Caki2 (cell line): ENCODE results near the gene RIPOR2. TPM values are rescaled to one million over a fixed set of nuclear protein-coding genes. Genes with fewer than 3 reads are reported as not detected.
"Not testable (repeated sequence)": the region's sequence is repeated elsewhere in the genome, so short reads cannot be mapped to it uniquely, and the experiment has no call there.

Source experiments
- DNase-seq: peaks from one replicate; pipeline ENCODE4 v3.0.0-alpha.2; 2015; ENCODE audit warnings: low read depth
- in situ Hi-C: cut with HindIII; loops from 2 replicates; pipeline ENCODE4 v1.10.0; 2016; ENCODE audit warnings: low sequenced_read_pairs, low pct_unique_long_range_greater_than_20kb, mixed read lengths
- total RNA-seq: library from RNA; depleted of rRNA; stranded (reverse); fragments of >200 nt; shearing (Covaris generic); gene quantifications from 2 replicates; pipeline ENCODE4 v1.2.3, GENCODE V29; 2014; ENCODE audit warnings: low replicate concordance

Gene RIPOR2
- total RNA-seq, 1 experiment from 2014 or later: 2.3 TPM

DNA sequence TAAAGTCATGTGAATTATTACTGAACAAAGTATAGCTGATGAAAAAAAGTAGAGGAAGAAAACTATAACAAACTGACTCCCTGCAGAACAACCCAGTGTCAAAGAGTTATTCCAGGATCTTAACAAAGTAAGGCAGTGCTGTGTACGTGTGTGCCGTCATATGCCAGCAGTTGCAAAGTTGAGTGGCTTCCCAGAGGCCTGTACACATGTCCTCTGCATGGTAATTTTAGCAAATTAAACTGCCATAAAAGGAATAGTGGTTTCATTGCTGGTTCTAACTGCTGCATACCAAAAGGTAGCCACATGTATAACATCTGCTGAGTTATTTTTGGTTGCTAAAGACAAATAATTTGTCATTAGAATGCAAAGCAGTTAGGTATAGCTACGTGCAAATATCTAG is 44.8 kb downstream of the RIPOR2 start:
- in situ Hi-C loops: no loop called here
- DNase-seq: no peak

DNA sequence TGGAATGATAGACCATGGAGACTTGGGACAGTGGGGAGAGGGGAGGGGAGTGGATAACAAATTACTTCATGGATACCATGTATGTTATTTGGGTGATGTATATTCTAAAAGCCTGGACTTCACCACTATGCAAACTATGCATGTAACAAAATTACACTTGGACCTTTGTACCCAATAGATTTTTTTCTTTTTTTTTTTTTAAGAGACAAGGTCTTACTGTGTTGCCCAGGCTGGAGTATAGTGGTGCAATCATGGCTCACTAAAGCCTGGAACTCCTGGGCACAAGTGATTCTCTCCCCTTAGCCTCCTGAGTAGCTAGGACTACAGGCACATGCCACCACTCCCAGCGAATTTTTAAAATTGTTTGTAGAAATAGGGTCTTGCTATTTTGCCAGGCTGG is 45.3 kb downstream of the RIPOR2 start:
- in situ Hi-C loops: no loop called here
- no peak for DNase-seq

DNA sequence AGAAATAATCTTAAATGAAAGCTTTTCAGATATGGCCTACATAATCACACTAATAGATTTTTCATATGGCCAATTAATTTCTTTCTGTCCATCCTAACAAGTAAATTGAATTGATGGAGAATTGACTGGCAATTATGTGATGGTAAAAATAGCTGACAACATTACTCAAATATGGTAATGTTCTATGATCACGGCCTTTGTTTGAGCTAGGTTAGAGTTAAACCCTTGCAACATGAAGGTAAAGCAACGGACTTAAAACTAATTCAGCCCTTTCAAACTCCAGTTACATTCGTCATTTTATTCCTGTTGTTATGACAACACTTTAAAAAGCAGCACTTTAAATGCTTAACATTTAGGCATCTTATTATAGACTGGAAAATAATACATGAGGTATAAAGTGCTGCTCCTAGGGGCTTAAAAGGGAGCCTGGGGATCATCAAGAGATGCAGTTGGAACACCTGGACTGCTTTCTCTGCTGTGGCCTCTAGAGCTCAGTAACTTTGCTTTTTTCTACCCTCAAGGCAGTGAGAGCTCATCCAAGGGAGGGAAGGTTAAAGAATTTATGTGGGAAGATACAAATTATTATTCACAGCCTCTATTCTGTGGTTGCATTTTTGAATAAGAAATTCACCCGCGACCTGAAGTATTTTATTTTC is 46.9 kb downstream of the RIPOR2 start:
- in situ Hi-C loops: no loop called here
- no peak for DNase-seq

DNA sequence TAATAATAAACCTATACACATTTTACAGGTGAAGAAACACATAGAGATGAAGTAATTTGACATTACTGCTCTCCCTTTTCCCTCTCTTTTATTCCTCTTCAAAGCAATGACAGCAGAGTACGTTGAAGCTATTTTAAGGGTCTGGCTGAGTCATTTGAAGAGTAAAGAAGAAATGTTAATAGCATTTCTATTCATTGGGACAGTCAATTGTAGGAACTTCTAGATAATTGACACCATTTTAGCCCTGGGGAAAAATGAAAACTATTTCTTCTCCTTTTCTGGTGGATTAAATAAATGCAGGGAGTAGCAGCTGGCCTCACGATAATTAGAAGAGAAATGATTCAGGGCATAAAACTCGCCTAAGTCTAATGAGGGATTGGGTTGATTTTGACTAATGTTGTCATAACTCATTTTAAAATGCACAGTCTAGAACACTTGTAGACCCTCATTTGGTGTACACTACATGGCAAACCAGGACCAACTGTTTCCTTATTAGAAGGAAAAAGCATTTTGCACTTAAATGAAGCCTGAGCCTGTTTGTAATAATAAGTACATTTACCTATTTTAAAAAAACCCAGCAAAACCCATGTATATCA is 48.1 kb downstream of the RIPOR2 start:
- DNase-seq: no peak
- in situ Hi-C loops: no loop called here

DNA sequence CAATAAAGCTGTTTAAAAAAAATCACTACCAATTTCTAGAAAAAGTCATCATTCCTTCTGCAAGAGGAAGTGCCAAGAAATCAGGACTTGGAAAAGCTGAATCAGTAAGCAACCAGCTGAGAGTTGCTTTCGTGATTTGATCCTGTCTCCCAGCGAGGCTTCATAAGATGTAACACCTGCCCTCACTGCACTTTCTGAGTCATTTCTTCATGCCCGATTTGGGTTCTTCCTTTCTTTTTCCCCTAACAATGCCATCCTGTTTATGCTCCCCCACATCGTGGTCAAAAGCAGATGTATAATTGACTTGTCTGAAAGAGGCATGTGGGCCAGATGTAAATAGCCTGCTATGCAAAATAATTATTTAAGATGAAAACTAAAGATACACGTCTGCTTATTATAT is 52.1 kb downstream of the RIPOR2 start:
- in situ Hi-C loops: no loop called here
- no peak for DNase-seq

DNA sequence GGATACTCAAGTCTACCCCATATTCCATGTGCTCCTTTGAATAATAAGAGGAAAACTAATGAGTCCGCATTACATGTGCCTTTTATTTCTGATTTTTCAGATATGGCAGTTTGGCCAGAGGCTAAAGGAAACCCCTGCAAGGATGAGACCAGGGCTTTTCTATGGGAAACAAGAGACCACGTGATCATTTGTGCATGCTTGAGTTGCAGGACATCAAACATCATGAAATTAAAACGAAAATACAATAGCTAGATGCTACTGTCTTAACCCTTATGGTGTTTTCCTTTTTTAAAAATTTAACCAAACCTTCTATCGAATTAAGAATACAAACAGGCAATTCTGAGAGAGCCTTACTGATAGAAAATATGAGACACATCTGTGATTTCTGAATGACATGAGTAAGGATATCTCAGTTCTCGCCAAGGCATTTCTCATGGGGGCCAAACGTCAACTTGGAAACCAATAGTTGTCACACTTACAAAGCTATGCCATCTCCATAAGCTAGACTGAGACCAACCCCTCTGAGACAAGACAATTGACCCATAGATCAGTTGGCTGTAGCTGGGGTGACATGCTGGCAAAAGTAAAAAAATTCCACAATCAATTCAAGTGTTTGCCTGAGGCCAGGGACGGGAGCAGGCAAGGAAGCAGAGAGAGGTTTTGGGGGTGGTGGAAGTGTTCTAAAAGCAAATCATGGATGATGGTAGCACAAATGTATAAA is 52.8 kb downstream of the RIPOR2 start:
- DNase-seq: no peak
- in situ Hi-C loops: no loop called here

DNA sequence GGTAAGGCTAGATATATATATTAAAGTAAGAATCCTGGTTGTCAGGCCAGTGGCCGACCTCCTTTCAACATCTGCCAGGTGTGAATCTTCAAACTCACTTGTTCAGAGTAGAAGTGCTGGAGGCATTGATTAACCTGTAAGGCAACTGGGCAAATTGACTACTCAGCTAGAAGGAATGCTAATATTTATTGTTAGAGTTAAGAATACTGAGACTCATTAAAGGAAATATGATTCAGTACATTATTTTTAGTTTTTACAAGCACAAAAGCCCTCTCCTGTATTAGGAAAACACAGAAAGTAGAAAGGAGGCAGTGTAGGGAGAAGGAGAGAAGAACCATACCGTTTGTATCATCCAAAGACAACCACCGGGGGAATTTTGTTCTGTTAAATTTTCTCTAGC is 53.5 kb downstream of the RIPOR2 start:
- in situ Hi-C loops: no loop called here
- no peak for DNase-seq

DNA sequence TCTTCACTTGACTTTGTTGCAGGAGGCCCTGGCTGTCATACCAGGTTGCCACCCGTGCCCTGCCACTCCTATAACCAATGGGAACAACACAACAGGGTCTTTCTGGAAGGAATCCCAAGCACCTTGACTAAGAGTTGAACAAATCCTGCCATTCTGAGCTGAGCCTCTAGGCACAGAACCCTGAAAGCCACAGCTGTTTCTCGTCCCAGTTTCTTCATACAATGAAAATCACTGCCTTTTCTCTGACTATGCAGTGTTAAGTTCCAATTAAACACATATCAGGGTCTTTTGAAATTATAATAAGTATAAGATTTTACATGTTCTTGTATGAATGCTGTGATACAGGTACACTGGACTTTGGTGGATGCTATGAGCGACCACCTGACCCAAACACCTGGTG is 54.4 kb downstream of the RIPOR2 start:
- in situ Hi-C loops: no loop called here
- DNase-seq: no peak

DNA sequence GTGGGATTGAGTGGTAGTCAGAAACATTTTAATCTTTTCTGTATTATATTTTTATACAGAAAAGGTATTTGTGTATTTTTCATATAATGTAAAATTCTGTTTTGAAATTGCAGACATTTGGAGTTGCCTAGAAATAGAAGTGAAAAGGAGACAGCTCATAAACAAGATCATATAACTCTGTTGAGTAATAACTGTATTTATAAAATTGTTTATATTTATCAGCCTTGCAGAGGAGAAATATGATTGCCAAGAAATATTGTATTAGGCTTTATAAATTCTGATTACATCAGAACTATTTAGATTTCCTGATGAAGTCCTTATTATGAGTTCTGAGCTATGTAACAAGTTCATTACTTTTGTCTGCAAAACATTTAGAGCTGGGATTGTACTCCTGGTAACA is 55.3 kb downstream of the RIPOR2 start:
- DNase-seq: no peak
- in situ Hi-C loops: no loop called here

DNA sequence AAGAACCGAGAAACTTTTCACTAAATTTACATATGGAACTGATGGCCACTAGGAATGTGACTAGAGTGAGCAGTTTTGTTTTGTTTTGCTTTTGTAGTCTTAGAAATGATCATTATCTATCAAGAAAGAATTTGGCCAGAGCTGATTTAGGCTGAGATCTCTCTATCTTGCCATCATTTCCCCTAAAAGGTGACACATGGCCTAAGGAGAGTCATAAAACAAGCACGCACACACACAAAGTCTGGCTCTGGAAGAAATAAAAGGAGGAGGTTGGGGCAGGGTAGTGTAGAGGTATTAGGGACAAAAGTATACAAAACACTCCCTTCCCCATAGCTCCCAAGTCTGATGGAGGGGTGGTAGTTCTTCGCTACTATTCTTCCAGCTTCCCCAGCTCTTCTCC is 56.4 kb downstream of the RIPOR2 start:
- no peak for DNase-seq
- in situ Hi-C loops: no loop called here

DNA sequence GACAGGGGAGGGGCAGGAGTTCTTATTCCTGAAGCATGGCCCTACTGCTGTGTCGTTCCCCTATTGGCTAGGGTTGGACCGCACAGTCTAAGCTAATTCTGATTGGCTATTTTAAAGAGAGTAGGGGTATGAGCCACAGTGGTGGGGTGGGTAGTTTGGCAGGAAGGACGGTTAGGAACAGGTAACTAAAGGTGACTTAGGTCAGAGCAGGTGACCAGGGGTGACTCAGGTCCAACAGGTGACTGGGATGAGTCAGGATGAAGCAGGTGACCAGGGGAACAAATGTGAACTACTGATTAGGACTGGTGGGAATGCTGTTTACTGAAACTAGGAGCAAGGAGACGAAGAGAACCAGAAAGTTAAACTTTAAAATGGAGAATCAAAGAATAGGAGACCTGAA is 58.0 kb downstream of the RIPOR2 start:
- in situ Hi-C loops, DNase-seq: not testable (repeated sequence)

DNA sequence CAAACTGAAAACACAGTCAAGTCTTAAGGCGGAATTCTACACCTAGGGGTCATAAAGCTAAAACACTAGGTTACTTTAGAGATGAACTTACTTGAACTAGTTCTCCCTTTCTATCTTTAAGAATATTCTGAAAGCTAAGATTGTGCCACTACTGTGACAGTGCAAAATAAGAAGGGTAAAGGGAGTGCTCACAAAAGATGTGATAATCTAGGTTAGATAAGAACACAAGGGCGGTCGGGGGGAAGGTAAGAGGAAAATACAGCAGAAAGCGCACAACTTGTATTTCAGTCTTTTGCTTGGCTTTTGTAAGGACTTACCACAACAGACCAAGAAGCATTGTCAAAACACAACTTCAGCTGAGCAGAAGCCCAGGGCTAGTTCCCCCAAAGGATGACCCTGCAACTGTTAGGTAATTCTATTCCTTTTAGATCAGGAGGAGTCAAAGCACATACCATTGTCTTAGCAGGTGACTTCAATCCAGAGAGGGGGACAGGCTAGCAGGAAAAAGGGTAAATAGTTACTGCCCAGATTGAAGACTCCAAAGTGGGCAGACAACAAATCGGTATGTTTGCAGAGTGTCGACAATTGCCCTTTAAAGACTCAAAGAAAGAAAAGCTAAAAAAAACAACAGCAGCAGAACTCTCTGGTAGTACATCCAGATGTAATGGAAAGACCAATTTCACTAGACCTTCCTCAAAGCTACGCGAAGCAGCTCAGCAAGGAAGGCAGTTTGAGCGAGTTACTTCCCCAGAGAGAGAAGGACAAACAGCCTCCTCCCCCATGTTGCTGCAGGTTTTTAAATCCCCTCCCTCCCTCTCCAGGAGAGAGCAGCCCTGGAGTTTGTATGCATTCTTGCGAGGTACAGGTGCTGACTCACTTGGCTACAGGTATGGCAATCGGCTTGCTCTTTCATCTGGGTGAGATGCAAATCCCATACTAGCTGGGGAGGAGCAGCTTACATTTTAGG is 59.0 kb downstream of the RIPOR2 start:
- DNase-seq: no peak
- in situ Hi-C loops: no loop called here

DNA sequence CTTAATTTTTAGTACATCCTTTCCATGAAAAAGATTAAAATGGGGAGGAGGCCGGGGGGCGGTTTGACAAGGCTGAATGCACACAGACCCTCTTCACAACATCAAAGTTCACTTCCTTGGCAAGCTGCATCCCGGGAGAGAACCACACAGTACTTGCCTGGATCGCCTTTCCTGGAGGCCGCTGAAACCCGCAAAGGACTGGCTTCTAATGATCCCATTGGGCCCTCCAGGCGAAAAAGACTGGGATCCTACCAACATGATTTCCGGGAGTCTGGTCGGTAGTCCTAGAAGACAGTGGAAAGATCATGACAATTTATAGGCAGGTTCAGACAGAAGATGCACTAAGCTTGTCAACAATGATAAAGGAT is 60.2 kb downstream of the RIPOR2 start:
- in situ Hi-C loops: no loop called here
- DNase-seq: no peak

DNA sequence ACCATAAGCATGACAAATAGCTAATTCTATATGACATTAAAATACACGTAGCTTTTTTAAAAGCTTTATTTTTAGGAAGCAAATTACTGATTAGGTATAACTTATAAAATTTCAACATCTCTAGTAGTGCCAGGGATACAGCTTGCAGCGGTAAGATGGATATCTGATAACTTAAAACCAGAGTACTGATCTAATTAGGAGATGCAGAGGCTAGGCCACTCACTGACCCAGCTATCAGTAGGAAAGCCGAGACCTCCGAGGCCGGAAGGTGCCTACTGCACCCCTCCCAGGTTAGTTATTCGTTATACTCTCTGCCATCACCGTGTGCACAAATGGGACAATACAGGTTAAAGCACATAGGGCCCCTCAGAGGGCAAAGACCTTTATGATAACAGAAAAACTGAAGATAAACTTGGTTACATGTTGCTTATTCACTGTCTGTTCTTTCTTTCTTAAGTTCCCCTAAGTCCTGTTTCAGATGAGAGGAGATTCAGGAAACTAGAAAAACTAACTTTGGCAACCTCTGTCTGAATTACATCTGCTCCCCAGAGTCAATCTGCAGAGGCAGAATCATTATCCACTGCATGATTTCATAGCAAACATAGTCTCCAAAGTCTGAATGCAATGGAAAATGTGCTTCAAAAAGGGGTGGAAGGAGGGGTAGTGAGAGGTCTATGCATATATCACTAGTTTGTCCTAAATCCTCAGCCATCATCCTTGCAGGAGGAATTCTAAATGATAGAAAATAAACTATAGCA is 60.8 kb downstream of the RIPOR2 start:
- DNase-seq: no peak
- in situ Hi-C loops: no loop called here

DNA sequence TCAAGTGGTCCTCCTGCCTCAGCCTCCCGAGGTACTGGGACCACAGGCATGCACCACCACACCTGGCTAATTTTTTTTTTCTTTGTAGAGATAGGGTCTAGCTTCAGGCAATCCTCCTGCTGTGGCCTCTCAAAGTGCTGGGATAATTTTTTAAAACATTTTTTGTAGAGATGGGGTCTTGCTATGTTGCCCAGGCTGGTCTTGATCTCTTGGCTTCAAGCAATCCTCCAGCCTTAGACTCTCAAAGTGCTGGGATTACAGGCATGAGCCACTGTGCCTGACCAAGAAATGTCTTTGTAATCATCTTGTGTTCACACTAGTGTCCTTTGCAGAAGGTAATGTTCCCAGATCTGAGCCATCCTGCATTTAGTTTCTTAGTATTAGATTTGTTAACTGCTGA is 61.6 kb downstream of the RIPOR2 start:
- in situ Hi-C loops: no loop called here
- no peak for DNase-seq

DNA sequence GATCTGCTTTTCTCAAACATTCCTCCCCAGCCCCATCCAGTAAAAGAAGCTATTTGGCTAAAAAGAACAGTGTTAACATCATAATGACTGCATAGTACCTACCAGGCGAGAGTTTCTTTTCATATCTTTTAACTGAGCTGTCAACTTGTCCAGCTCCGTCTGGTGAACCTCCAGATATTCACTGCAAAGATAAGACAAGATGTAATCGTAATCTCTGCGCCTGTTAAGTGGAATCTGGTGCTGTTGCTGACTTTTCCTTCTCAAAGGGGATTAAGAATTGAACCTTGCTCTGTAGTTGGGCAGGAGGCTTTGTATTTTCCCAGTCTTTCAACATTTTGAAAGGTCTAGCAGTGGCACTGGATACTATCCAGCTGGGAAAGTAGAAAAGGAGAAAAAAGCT is 63.0 kb downstream of the RIPOR2 start:
- in situ Hi-C loops: no loop called here
- DNase-seq: no peak

DNA sequence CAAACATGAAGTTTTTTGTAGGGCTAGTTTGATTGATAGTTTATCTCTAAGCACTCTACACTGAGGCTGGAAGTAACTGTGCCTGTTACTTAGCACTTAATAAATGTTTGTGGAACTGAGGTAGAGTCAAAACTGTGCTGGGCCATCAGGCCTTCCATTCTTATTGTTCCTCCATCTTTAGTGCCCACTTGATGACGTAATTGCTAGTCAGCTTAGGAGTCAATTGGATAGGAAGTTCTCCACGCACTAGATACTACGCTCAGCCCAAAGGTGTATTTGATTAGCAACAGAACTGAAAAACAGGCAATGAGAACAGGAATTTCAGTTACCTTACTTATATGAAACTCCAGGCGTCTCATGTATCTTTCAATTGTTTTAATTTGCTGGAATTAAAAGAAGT is 67.0 kb downstream of the RIPOR2 start:
- in situ Hi-C loops: no loop called here

DNA sequence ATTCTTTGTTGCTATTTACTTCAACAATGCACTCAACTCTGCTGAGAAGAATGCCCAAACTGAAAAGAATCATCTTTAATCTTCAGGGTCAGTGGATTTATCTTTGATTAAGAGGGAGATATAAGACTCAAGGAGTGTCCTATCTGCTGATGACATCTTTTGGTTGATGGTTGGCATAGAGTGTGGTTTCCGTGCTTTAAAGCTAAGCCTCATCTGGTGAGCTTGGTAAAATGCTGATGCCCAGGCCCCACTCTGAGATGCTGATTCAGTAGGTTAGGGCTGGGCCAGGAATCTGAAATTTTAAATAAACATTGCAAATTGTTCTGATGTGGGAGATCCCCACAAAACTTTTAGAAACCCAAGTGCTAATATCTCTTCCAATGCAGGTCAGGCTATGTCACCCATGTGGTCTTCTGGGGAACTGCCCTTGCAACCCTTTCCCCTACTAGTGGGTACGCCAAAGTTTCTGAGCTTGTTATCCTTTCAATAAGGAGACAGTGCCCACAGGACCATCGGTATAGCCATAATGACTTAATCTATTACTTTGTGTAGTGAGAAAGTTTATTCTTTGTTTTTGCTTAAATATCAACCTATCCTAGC is 68.6 kb downstream of the RIPOR2 start:
- DNase-seq: no peak
- in situ Hi-C loops: no loop called here

More for the DNA sequence above, 67.0 kb downstream of the RIPOR2 start:
- DNase-seq: no peak
